HS-27A (cell line): Measurements from ENCODE around the gene TRIM32.
"Not testable (repeated sequence)": the region's sequence is repeated elsewhere in the genome, so short reads cannot be mapped to it uniquely, and the experiment has no call there.

Experiments used
- DNase-seq: peaks from one replicate; pipeline ENCODE4 v3.0.0-alpha.2; 2012; ENCODE audit warnings: low read depth, missing footprints

Gene TRIM32

DNA sequence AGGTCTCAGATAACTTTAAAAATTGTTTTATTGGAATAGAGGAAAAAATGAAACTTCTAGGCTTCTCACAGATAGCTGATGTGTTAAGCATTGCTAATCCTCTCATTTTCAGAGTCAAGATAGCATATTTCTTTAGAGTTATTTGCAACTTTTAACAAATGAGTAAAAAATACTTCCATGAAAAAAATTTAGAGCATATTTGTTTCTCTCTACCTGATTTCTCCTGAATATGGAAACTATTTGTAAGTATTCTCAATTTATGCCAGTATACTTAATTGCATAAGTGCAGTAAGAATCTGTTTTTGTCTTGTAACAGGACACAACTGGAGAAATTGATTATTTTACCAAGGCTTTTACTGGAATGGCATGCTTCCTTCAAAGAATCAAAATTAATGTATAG, 3.6 kb upstream of the TRIM32 start:
- DNase-seq: no peak

DNA sequence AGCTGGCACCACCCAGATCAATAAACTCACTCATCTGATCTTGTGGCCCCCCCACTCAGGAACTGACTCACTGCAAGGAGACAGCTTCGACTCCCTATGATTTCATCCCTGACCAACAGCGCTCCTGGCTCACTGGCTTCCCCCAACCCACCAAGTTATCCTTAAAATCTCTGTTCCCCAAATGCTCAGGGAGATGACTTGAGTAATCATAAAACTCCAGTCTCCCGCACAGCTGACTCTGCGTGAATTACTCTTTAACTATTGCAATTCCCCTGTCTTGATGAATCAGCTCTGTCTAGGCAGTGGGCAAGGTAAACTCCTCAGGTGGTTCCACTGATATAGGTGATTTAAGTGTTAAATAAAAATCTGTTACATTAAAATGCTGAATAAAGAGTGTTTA, 1.9 kb upstream of the TRIM32 start:
- DNase-seq: no peak

DNA sequence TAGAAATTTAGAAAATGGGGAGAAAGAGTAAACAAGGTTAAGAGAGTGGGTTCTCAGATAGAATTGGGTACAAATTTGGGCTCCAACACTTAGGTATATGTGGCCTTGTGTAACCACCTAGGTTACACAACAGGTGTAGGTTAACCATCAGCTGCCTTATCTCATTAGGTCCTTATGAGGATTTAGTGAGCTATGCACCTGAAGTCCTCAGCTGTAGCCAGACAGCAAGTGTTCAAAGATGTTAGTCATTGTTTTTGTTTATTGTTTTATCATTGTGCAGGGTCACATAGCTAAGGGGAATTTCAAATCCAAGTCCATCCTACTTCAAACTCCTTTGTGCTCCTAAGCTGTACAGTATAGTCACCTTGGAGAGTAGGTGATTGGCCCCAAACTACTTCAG, 970 bp upstream of the TRIM32 start:
- no peak for DNase-seq

DNA sequence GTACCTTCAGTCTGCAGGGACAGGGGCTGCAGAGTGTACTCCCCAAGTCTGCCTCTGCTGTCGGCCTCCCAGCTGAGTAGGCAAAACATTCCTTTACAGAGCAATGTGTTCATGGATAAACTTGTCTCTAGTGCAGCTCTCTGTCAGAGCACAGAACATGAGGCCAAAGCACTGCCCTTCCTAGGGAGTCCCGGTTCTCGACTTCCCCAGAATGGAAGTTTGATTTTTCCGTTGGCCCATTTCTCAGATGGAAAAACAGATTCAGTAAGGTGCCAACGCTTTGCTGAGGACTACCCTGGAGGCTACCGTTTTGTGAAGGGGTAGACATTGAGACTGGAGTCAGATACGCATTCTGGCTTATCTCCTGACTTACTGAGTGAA, 422 bp upstream of the TRIM32 start:
- no peak for DNase-seq

DNA sequence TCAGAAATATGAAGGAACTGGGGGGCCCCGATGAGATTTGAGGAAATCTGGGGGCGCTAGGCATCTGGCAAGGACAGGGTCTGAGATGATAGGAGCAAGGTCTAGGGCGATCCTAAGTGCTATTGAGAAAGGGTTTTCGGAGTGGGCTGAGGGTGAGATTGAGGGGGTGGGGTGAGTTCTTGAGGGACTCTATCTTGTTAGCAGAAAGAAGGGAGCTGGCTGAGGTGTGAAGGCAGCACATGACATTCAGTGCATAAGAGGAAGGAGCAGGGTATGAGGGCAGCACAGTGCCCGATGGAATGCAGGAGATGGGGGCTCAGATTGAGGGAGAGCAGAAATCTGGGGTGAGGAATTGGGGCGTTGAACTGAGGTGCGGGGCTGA, 640 bp downstream of the TRIM32 start:
- DNase-seq: no peak

DNA sequence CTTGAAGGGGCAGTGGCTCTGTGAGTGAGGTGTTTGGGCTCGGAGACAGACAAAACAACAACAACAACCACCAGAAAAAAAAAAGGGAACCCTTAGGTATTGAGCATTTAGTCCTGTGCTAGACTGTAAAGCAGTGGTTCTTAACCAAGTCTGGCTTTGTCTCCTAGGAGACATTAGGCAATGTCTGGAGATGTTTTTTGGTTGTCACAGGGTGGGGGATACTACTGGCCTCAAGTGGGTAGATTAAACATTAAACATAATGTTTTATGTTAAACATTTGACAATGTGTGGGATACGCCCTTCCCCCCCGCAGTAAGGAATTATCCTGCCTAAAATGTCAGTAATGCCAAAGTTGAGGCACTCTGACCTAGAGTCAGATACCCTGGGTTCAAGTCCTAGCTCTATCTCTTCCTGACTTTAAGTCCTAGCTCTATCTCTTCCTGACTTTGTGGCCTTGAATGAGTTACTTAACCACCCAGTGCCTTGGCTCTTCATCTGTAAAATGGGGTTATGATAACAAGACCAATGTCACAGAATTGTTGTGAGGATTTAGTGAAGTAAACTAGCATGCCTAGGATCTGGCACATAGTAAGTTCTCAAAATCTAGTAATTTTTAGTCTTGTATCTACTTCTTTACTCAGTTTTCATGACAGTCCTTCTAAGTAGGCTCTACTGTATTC, 1.8 kb downstream of the TRIM32 start:
- DNase-seq: no peak

DNA sequence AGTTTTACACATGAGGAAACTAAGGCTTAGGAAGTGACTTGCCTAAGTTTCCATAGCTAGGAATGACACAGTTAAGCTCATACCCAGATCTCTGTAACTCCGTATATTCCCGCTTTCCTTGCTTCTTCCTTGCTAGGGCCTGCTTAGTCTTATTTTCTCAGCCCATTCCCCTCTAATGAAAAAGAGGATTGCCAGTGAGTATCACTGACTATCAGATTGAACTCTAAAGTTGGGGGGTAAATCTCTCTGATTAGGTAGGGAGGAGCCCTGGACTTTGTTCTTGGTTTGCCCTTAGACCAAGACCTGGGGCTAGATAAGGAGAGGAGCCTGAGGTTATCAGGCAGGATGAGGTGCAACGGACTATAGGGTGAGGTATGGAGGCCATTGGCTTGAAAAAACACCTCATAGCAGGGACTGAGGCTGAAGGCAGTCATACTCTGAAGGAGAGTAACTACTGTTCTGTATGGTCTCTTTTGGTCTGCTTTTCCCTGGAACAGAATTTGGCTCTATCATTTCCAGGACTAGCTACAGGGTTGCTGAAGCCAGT, 2.5 kb downstream of the TRIM32 start:
- no peak for DNase-seq

DNA sequence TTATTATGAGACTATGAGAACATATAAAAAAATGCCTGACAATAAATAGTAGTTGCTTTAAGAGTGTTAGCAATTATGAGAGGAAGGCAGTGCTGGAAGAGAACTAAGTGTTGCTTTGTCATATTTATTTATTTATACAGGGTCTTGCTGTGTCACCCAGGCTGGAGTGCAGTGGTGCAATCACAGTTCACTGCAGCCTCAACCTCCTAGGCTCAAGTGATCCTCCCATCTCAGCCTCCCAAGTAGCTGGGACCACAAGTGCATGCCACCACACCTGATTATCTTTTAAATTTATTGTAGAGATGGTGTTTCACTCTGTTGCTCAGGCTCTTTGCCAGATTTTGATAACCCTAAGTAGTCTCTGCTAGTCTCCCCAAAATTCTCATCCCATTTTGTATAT, 3.7 kb downstream of the TRIM32 start:
- DNase-seq: not testable (repeated sequence)

DNA sequence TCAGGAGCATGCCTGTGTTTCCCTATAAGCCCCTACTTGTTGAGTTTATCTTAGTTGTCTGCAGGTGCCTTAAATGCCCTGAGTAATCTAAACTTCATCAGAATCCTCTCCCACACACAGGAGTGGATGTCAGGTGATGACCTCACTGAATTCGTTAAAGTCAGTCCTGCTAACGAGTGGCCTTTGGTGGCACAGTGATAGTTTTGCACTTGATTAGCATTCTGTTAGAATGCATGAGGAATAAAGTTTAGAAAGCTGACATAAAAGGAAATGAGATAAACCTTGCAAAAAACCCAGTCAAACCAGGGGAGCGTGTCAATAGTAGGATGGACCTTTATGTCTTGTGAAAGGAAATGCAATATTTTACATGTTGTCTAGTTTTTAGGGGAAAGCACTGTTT, 4.5 kb downstream of the TRIM32 start:
- no peak for DNase-seq

DNA sequence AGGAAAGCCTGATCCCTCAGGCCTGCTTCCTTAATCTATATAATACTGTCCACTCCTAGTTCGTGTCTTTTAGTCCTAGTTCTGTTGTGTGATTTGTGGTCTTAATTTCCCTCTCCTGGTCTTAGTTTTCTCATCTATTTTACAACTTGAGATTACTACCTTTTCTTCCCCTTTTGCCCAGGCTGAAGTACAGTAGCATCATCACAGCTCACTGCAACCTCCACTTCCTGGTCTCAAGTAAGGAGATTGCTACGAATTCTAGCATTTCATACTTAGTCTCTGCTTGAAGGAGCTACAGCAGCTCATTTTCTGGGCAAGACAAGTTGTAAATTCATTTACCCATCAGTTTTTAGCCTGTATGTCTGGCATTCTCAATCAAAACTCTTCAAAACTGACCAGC, 5.5 kb downstream of the TRIM32 start:
- DNase-seq: no peak

DNA sequence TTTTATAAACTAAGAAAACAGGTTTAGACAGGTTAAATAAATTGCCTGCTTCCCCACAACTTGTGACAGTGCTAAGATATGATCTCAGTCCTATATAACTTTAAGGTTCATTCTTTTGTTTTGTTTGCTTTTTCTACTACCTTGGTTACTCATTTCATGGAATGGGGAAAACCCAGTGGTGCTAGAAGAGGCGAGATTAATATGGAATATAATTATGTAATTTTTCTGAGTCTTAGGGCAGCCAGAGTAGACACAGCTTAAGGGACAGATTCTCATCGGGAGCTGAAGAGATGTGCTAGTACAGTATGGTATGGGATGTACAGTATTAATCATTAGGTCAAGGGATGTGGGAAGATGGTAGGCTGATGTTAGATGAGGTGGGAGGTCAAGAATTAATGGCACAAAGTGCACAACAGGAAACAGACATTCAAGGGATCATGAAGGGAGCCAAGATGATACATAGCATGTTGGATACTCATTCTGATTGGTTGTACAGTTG, 6.2 kb downstream of the TRIM32 start:
- no peak for DNase-seq

DNA sequence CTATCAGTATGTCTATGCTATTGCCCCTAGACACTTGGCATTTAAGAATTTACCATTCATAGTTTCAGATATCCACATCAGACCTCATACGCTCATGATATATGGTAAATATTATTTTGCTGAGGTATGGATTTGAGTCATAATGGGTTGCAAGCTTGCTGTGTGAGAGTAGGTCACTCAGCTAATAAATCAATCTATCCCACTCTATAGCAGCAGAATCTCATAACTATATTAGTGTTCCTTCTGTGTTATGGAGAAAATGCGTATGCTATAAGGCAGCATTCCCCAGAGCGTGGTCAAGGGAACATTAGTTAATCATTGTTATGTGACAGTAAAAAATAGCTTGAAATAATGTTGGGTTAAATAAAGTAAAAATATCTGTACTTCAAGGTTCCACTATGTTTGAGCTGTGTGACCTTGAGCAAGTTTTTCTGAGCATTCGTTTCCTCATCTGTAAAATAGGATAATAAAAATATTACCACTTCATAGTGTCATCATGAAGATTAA, 7.7 kb downstream of the TRIM32 start:
- no peak for DNase-seq

DNA sequence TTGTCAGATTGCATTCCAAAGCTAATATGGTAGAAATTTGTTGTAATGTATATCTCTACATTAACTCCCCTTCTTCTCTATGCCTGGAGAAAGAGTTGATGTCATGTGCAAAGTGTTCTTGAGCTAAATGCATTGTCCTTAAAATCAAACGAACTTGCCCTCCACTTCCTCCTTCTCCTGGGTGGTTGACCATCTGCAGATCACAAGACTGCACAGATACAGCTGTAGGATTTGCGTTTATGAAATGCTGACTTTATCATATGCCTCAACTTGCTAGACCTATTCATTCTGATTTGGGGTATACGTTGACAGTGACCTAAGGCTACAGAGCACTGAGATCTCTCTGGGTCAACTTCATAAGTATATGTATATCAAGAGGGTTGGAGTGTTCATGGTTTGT, 8.3 kb downstream of the TRIM32 start:
- no peak for DNase-seq

DNA sequence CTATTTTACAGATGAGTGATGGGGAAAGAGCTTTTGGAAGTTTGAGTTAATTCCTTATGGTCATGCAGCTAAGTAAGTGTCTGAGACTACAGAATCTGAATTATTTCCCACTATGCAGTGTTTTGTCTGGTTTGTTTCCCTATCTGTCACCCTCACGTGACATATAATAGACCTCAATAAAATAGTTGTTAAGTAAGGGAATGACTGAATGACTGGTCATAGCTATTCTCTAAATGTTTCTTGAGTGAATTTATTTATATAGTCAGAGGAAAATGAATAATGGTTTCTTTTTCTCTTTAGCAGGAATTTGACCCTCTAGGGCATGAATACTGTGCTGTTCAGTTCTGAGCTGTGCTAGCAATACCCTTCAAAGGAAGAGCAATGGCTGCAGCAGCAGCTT, 10.3 kb downstream of the TRIM32 start:
- DNase-seq: no peak

DNA sequence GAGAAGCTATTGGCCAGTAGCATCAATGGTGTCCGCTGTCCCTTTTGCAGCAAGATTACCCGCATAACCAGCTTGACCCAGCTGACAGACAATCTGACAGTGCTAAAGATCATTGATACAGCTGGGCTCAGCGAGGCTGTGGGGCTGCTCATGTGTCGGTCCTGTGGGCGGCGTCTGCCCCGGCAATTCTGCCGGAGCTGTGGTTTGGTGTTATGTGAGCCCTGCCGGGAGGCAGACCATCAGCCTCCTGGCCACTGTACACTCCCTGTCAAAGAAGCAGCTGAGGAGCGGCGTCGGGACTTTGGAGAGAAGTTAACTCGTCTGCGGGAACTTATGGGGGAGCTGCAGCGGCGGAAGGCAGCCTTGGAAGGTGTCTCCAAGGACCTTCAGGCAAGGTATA, 10.8 kb downstream of the TRIM32 start:
- no peak for DNase-seq

DNA sequence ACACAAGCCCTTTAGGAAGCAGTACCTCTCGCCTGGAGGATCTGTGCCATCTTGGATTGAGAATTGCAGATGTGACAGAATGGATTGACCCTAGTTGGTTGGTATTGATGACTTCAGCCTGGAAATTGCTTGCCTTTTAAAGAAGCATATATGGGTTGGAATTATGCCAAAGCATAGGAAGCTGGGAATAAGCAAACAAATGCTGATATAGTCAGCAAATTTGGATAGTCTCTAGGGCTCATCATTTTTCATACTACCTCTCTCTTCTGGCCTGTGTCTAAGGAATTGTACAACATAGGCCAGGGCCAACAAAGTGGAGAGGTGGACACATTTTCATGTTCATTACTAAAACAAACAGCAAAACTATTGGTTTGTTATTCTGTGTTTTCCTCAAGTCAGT, 13.2 kb downstream of the TRIM32 start:
- DNase-seq: no peak

DNA sequence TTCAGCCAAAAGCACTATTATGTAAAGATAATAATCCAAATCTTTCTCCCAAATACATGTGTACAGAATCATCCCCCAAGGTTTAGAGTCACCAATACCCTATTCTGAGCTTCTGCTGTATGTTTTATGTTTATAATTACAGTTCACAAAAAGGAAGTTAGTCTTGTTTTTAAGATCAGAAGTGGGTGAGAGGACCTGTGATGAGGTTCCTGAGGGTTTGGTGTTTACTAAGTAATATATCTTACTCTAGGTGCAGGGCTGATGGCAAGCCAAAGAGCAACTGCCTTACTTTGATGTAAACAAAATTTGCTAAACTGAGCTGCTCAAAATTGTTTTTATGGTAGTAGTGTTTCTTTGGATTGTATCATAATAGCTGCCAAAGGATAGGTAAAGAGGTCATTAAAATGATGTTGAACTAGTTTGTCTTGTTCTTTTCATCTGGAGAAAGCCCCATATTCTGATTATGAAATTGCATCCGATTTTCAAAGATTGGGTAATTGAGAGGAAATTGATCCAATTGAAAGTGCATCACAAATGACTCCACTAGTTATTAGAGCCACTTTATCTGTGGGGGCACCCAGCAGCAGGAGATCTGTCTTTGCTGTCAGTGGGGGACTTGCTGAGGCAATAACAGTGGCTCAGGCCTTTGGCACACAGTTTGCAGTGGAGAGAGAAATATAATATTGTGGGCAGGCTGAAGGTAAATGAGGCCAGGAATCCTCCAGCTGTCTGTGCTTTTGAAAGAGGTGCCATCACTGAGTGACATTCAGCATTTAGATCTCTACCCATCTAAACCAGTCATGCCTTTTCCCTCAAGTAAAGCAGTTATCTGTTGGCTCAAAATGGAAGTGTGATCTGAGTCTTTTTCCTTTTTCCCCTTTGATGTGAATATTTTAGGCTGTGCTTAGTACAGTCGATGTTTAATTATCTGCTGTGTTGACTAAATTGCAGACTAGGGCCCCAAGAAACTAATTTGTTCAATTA, 14.1 kb downstream of the TRIM32 start:
- DNase-seq: no peak

DNA sequence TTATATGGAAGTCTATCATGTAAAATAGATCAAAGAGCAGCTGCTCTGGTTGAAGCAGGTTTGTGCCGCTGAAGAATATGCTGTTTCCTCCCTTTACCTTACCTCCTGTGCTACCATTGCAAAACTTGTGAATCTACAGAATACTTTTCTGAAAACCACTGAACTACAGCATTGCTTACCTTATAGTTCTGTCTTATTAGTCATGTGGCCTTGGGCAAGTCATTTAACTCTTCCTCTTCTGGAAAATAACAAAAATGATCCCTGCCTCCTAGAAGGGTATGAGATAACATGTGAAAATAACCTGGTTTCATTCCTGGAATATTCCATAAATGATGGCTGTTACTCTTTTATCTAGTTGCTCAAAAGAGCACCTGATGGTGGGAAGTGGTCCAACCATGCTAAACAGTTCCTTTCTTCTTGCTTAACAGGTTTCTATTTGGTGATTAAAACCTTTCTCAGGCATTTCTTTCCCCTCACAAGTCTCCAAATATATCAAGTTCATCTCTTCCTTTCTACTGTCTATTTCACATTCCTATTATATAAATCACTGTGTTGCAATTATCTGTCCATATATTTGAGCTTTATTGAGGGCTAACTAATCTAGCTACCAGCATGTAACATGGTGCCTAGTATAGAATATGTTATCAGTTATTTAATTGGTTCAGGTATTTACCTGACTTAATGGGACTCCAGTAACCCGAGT, 15.0 kb downstream of the TRIM32 start:
- no peak for DNase-seq

DNA sequence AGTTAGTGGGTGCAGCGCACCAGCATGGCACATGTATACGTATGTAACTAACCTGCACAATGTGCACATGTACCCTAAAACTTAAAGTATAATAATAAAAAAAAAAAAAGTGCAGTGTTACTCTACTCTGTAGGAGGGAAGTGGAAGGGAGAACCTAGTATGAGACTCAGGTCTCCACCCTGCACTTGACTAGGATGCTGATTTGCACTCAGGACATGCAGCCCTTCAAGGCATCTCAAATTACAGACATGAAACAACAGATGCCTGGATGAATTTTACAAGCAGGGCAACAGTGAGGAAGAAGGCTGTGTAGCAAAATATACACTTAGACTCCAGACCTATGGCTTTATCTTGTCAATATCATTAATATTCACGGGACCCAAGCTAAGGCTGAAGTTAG, 16.5 kb downstream of the TRIM32 start:
- no peak for DNase-seq

DNA sequence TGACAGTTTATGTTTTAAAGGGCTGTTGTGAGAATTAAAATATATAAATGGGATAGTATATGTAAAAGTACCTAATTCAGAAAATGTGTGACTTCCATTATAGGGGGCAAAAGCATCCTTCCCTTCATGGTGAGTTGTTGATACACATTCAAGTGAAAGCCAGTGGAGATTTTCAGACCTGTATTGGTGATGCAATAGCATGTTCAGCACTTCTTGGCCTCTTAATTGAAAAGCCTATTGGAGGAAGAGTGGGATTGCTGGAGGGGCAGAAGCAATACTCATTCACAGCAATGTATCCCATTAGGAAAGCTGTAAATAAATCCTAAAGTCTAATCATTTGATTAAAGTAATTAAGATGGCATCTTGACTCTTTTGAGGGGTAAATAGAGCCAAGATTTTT, 17.4 kb downstream of the TRIM32 start:
- no peak for DNase-seq

DNA sequence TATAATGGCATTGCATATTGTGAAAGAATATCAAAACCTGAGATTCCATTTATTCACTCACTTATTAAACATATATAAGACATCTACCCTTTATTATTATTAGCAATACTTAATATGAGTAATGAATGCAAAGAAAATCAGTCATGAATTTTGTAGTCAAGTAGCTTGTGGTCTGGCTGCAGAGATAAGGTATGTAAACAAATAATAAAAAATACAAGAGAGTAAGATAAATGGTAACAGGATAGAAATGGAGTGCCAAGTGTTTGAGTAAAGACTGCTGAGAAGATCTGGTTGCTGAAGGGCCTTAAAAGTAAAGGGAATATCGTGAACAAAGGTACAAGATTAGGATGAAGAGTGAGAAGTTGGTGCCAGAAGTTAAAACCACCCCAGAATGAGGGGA, 18.4 kb downstream of the TRIM32 start:
- DNase-seq: no peak
